GM12875 (cell line): ENCODE measurements around the gene KRTAP12-2.

Experiments used
- H3K4me3 ChIP-seq: one replicate; pipeline ENCODE4 v1.5.1; 2011; ENCODE audit warnings: low read depth, low read length, control low read depth
- TF ChIP-seq, protein P1 (sequence below): IDR thresholded peaks from 2 replicates; pipeline ENCODE4 v1.5.1; 2011; ENCODE audit warnings: low read depth, mild to moderate bottlenecking, control low read depth, inconsistent platforms, low read length, moderate library complexity, borderline replicate concordance; ENCODE audit not compliant: insufficient read depth

The KRTAP12-2 gene

GRCh38 chr21:44619886-44620285 lies 46.8 kb downstream of the KRTAP12-2 start:
- TF ChIP-seq, protein P1, sequence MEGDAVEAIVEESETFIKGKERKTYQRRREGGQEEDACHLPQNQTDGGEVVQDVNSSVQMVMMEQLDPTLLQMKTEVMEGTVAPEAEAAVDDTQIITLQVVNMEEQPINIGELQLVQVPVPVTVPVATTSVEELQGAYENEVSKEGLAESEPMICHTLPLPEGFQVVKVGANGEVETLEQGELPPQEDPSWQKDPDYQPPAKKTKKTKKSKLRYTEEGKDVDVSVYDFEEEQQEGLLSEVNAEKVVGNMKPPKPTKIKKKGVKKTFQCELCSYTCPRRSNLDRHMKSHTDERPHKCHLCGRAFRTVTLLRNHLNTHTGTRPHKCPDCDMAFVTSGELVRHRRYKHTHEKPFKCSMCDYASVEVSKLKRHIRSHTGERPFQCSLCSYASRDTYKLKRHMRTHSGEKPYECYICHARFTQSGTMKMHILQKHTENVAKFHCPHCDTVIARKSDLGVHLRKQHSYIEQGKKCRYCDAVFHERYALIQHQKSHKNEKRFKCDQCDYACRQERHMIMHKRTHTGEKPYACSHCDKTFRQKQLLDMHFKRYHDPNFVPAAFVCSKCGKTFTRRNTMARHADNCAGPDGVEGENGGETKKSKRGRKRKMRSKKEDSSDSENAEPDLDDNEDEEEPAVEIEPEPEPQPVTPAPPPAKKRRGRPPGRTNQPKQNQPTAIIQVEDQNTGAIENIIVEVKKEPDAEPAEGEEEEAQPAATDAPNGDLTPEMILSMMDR: no peak
- no peak overlapping the region for H3K4me3 ChIP-seq

DNA sequence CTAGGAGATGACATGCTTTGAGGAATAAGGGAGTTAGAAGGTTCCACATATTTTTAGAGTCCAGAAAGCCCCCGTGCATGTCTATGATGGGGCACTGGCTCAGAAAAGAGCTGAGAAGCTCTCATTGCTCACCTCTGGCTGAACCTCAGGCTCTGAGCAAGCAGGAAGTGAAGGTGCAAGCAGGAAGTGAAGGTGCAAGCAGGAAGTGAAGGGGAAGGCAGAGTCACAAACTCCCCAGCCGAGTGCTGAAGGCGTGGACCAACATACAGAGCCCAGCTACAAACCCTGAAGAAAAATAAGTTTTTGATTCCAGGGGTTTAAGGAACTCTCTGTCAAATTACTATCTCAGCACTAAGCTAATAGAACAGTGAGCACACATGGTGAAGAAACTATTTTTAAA lies 47.8 kb downstream of the KRTAP12-2 start:
- TF ChIP-seq, protein P1: no peak
- H3K4me3 ChIP-seq: no peak overlapping the region

DNA sequence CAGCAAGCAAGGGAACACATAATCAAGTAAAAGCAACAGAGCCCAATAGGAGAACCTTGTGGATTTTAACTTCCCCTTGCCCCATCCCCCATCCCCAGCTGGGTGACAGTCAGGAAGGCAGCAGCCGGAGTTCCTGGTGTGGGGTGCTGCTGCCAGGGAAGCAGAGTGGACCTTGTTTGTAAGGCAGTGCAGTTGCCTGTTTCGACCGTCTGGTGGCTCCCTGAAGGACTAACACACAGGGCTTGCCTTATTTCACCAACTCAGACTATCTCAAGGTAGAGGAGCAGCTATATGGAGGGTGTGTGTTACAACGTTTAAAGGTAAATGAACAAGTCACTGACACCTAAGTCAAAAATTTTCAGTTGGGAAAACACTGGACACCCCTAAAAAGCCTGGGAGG lies 48.2 kb downstream of the KRTAP12-2 start:
- TF ChIP-seq, protein P1: 0 out of 2 replicates have a peak, but pooled peaks have one; percentile 3
- H3K4me3 ChIP-seq: no peak overlapping the region

- H3K4me3 ChIP-seq: no peak overlapping the region
- TF ChIP-seq, protein P1: no peak
Measured at GRCh38 chr21:44617071-44617501, 49.6 kb downstream of the KRTAP12-2 start.

DNA sequence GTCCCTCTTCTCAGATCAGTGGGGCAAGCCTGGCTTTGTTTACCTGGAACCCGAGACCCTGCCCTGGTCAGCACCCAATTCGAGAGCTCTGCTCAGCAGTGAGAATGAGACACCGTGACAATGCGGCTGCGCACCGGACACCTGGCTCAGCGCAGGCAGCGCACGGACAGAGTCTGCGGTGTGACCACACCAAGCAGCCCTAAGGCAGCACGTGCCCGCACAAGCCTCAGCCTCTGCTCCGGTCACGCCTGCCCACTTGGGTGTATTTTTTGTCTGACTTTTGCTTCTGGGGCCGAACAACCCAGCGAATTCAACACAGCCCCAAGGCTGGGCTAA lies 50.2 kb downstream of the KRTAP12-2 start:
- TF ChIP-seq, protein P1: no peak
- H3K4me3 ChIP-seq: no peak overlapping the region
